ENCODE data around the gene MB21D2.

- TF ChIP-seq CTCF (conservative IDR thresholded peaks at IDR 0.05; ENCODE audit: low read depth in 2 of 2) (no peak), NANOG (IDR thresholded peaks at IDR 0.05; ENCODE audit: borderline replicate concordance) (no peak), REST (IDR thresholded peaks at IDR 0.05; ENCODE audit: unreplicated experiment) (no peak), EZH2 (IDR thresholded peaks at IDR 0.05; ENCODE audit: low read depth, unreplicated experiment) (no peak), POLR2AphosphoS5 (IDR thresholded peaks at IDR 0.05; ENCODE audit: low read depth) (no peak), CREB1 (CRISPR knock-in tag; IDR thresholded peaks at IDR 0.05; ENCODE audit: low read depth) (no peak), EZH2phosphoT487 (IDR thresholded peaks at IDR 0.05; ENCODE audit: unreplicated experiment) (no peak), JUNB (IDR thresholded peaks at IDR 0.05; ENCODE audit: unreplicated experiment) (no peak)
Observed at GRCh38 chr3:192833177-192833890, 84.3 kb downstream of the MB21D2 start.

Data from GM23338 (cell line).